ENCODE measurements around the gene CREB5. TPM values are rescaled to one million over a fixed set of nuclear protein-coding genes. Genes with fewer than 3 reads are reported as not detected.

CREB5 gene
- total RNA-seq, 2 experiments from 2014 or later, result not detected

- POLR2A ChIA-PET, result interaction anchor here (0.8 kb wide), 1 partner anchor 9 kb away, joined by 7 read pairs; no protein-coding TSS in a partner anchor
- no peak overlapping the region for H3K27ac Mint-ChIP-seq
- no peak for ATAC-seq
These were observed 378.1 kb downstream of the CREB5 start for GRCh38 chr7:28790467-28790866.

GRCh38 chr7:28792858-28793257 is 380.5 kb downstream of the CREB5 start:
- no peaks in the 10 kb centered on the region for H3K4me1 Mint-ChIP-seq (ENCODE audit: low read depth)
- H3K27me3 Mint-ChIP-seq (ENCODE audit: low read depth), result no peaks in the 10 kb centered on the region
- H3K27ac Mint-ChIP-seq, result no peak overlapping the region
- H3K4me3 Mint-ChIP-seq, result no peak overlapping the region
- no peaks in the 10 kb centered on the region for H3K36me3 Mint-ChIP-seq (ENCODE audit: low read depth)
- no peak for ATAC-seq
- H3K9me3 Mint-ChIP-seq (ENCODE audit: insufficient read depth), result no peaks in the 10 kb centered on the region
- ChIA-PET CTCF (no interaction called here), POLR2A (no interaction called here)
- DNase-seq, result no peak

More at GRCh38 chr7:28790467-28790866, 378.1 kb downstream of the CREB5 start:
- Mint-ChIP-seq H3K4me1 (ENCODE audit: low read depth) (no peaks in the 10 kb centered on the region), H3K27me3 (ENCODE audit: low read depth) (no peaks in the 10 kb centered on the region), H3K4me3 (no peak overlapping the region), H3K36me3 (ENCODE audit: low read depth) (no peaks in the 10 kb centered on the region), H3K9me3 (ENCODE audit: insufficient read depth) (no peaks in the 10 kb centered on the region)
- DNase-seq, result no peak
- CTCF ChIA-PET, result no interaction called here

- H3K27ac Mint-ChIP-seq, result no peak overlapping the region
- no peaks in the 10 kb centered on the region for H3K36me3 Mint-ChIP-seq (ENCODE audit: low read depth)
- ChIA-PET POLR2A (no interaction called here), CTCF (no interaction called here)
- DNase-seq (no peak), ATAC-seq (no peak)
- no peaks in the 10 kb centered on the region for H3K9me3 Mint-ChIP-seq (ENCODE audit: insufficient read depth)
- H3K4me3 Mint-ChIP-seq, result no peak overlapping the region
- H3K27me3 Mint-ChIP-seq (ENCODE audit: low read depth), result no peaks in the 10 kb centered on the region
- no peaks in the 10 kb centered on the region for H3K4me1 Mint-ChIP-seq (ENCODE audit: low read depth)
These were observed 381.2 kb downstream of the CREB5 start for GRCh38 chr7:28793381-28794085.

GRCh38 chr7:28798274-28798673 is 386.0 kb downstream of the CREB5 start:
- no peaks in the 10 kb centered on the region for H3K36me3 Mint-ChIP-seq (ENCODE audit: low read depth)
- H3K4me1 Mint-ChIP-seq (ENCODE audit: low read depth), result no peaks in the 10 kb centered on the region
- no peak overlapping the region for H3K27ac Mint-ChIP-seq
- H3K9me3 Mint-ChIP-seq (ENCODE audit: insufficient read depth), result no peaks in the 10 kb centered on the region
- DNase-seq (no peak), ATAC-seq (no peak)
- H3K4me3 Mint-ChIP-seq, result no peak overlapping the region
- no peaks in the 10 kb centered on the region for H3K27me3 Mint-ChIP-seq (ENCODE audit: low read depth)
- ChIA-PET CTCF (no interaction called here), POLR2A (no interaction called here)

- Mint-ChIP-seq H3K4me1 (ENCODE audit: low read depth) (no peaks in the 10 kb centered on the region), H3K36me3 (ENCODE audit: low read depth) (no peaks in the 10 kb centered on the region), H3K4me3 (no peak overlapping the region), H3K9me3 (ENCODE audit: insufficient read depth) (no peaks in the 10 kb centered on the region), H3K27me3 (ENCODE audit: low read depth) (no peaks in the 10 kb centered on the region), H3K27ac (no peak overlapping the region)
- ATAC-seq, result no peak
- ChIA-PET POLR2A (interaction anchor here (0.6 kb wide), 1 partner anchor 10 kb away, joined by 7 read pairs; no protein-coding TSS in a partner anchor), CTCF (no interaction called here)
- no peak for DNase-seq
These were observed 387.3 kb downstream of the CREB5 start for GRCh38 chr7:28799619-28800018.

- Mint-ChIP-seq H3K36me3 (ENCODE audit: low read depth) (no peaks in the 10 kb centered on the region), H3K4me3 (no peak overlapping the region), H3K9me3 (ENCODE audit: insufficient read depth) (no peaks in the 10 kb centered on the region), H3K27me3 (ENCODE audit: low read depth) (no peaks in the 10 kb centered on the region), H3K4me1 (ENCODE audit: low read depth) (no peaks in the 10 kb centered on the region), H3K27ac (no peak overlapping the region)
- POLR2A ChIA-PET, result interaction anchor here (0.6 kb wide), 1 partner anchor 10 kb away, joined by 7 read pairs; no protein-coding TSS in a partner anchor
- ATAC-seq, result no peak
- CTCF ChIA-PET, result no interaction called here
- DNase-seq, result no peak
These were observed 387.8 kb downstream of the CREB5 start for GRCh38 chr7:28800150-28800549.

- no peak for ATAC-seq
- Mint-ChIP-seq H3K36me3 (ENCODE audit: low read depth) (no peaks in the 10 kb centered on the region), H3K4me3 (no peak overlapping the region), H3K27ac (no peak overlapping the region), H3K9me3 (ENCODE audit: insufficient read depth) (no peaks in the 10 kb centered on the region), H3K27me3 (ENCODE audit: low read depth) (no peaks in the 10 kb centered on the region), H3K4me1 (ENCODE audit: low read depth) (no peaks in the 10 kb centered on the region)
- ChIA-PET POLR2A (no interaction called here), CTCF (no interaction called here)
- no peak for DNase-seq
These were observed 390.1 kb downstream of the CREB5 start for GRCh38 chr7:28802450-28802849.

- Mint-ChIP-seq H3K27me3 (ENCODE audit: low read depth) (no peaks in the 10 kb centered on the region), H3K27ac (no peak overlapping the region), H3K4me3 (no peak overlapping the region), H3K9me3 (ENCODE audit: insufficient read depth) (no peaks in the 10 kb centered on the region), H3K36me3 (ENCODE audit: low read depth) (no peaks in the 10 kb centered on the region), H3K4me1 (ENCODE audit: low read depth) (no peaks in the 10 kb centered on the region)
- DNase-seq, result no peak
- CTCF ChIA-PET, result no interaction called here
- POLR2A ChIA-PET, result no interaction called here
- ATAC-seq, result no peak
These were observed 391.8 kb downstream of the CREB5 start for GRCh38 chr7:28804157-28804556.

GRCh38 chr7:28804990-28805389 is 392.7 kb downstream of the CREB5 start:
- POLR2A ChIA-PET, result no interaction called here
- CTCF ChIA-PET, result no interaction called here

GRCh38 chr7:28806841-28807240 is 394.5 kb downstream of the CREB5 start:
- DNase-seq (no peak), ATAC-seq (no peak)
- Mint-ChIP-seq H3K9me3 (ENCODE audit: insufficient read depth) (no peaks in the 10 kb centered on the region), H3K27me3 (ENCODE audit: low read depth) (no peaks in the 10 kb centered on the region), H3K4me1 (ENCODE audit: low read depth) (no peaks in the 10 kb centered on the region), H3K4me3 (no peak overlapping the region), H3K27ac (no peak overlapping the region), H3K36me3 (ENCODE audit: low read depth) (no peaks in the 10 kb centered on the region)
- ChIA-PET CTCF (no interaction called here), POLR2A (no interaction called here)

More at GRCh38 chr7:28804990-28805389, 392.7 kb downstream of the CREB5 start:
- Mint-ChIP-seq H3K9me3 (ENCODE audit: insufficient read depth) (no peaks in the 10 kb centered on the region), H3K4me3 (no peak overlapping the region), H3K4me1 (ENCODE audit: low read depth) (no peaks in the 10 kb centered on the region), H3K36me3 (ENCODE audit: low read depth) (no peaks in the 10 kb centered on the region), H3K27me3 (ENCODE audit: low read depth) (no peaks in the 10 kb centered on the region), H3K27ac (no peak overlapping the region)
- DNase-seq (no peak), ATAC-seq (no peak)

GRCh38 chr7:28807396-28807994 is 395.2 kb downstream of the CREB5 start:
- Mint-ChIP-seq H3K36me3 (ENCODE audit: low read depth) (no peaks in the 10 kb centered on the region), H3K9me3 (ENCODE audit: insufficient read depth) (no peaks in the 10 kb centered on the region), H3K4me1 (ENCODE audit: low read depth) (no peaks in the 10 kb centered on the region), H3K27ac (no peak overlapping the region), H3K27me3 (ENCODE audit: low read depth) (no peaks in the 10 kb centered on the region), H3K4me3 (no peak overlapping the region)
- ChIA-PET POLR2A (no interaction called here), CTCF (no interaction called here)
- DNase-seq (no peak), ATAC-seq (no peak)

GRCh38 chr7:28808796-28809533 is 396.6 kb downstream of the CREB5 start:
- ATAC-seq (no peak), DNase-seq (no peak)
- no peaks in the 10 kb centered on the region for H3K27me3 Mint-ChIP-seq (ENCODE audit: low read depth)
- CTCF ChIA-PET, result interaction anchor here (1.6 kb wide), 1 partner anchor 31 kb away, joined by 3 read pairs; no protein-coding TSS in a partner anchor
- no peaks in the 10 kb centered on the region for H3K4me1 Mint-ChIP-seq (ENCODE audit: low read depth)
- no peaks in the 10 kb centered on the region for H3K36me3 Mint-ChIP-seq (ENCODE audit: low read depth)
- no peak overlapping the region for H3K4me3 Mint-ChIP-seq
- no peaks in the 10 kb centered on the region for H3K9me3 Mint-ChIP-seq (ENCODE audit: insufficient read depth)
- POLR2A ChIA-PET, result no interaction called here
- H3K27ac Mint-ChIP-seq, result no peak overlapping the region
